ENCODE data around the gene PTPN18.
"Not testable (repeated sequence)": the region's sequence is repeated elsewhere in the genome, so short reads cannot be mapped to it uniquely, and the experiment has no call there.

Gene PTPN18

GRCh38 chr2:130391872-130392670 lies 36.2 kb downstream of the PTPN18 start:
- in situ Hi-C loops (cut with MboI; ENCODE audit: low pct_unique_long_range_greater_than_20kb, low sequenced_read_pairs): no loop called here
- no peak for DNase-seq

DNA sequence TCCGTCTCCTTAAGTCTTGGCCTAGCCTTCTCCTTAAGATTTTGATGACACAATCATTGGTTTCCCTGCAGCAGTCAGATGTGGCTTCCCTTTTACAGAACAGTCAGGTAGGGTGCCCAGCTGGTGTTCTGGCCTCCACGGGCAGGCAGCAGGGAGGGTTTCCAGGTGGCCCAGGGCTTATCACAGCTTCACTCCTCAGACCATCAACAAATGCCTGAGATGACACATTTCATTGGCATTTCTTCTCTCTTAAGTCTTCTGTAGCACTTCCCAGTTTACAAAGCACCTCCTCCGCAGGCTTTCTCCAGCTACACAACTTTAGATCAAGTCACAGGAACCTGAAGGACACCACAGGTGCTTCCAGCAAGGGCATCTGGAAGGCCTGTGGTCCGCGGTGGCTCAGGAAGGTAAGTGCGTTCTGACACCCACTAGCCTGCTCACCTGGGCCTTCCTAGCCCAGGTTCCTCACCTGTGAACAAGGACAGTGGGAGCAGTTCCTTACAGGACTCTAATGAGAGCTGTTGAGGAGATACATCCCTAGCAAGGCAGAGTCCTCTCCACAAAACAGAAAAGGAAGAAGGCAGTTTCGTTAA lies 37.6 kb downstream of the PTPN18 start:
- in situ Hi-C loops (cut with MboI; ENCODE audit: low pct_unique_long_range_greater_than_20kb, low sequenced_read_pairs): no loop called here
- no peak for DNase-seq

DNA sequence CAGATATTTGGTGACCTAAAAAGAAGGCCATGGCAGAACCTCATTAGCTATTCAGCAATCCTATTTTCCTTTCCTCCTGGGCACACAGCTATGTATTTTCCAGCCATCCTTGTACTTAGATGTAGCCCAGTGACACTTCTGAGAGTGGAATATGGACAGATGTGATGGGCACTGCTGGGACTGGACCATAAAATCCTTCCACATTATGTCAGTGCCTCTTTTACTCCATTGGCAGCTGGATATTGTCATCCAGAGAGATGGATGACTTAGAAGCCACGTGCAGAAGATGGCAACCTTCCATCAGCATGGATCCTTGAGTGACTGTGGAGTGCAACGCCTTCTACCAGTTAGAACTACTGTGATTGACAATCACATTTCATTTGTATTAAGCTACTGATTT lies 50.4 kb downstream of the PTPN18 start:
- DNase-seq; in situ Hi-C loops (cut with MboI; ENCODE audit: low pct_unique_long_range_greater_than_20kb, low sequenced_read_pairs): not testable (repeated sequence)

DNA sequence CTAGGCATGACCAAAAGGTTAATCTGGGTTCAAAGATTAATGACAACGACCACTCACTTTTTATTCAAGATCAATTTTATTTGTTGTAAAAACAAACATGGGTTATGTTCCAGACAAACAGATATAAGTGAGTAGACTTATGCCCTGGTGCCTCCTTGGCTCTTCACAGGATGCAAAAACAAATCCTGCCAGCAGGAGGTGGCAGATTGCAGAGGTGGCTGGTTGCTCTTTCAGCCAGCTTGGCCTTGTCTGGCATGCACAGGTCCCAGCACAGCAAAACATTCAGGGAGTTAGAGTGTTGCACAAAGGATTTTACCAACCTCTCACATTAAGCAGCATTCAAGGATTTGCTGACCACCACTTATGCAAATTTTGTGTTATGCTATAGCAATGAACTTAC lies 60.8 kb downstream of the PTPN18 start:
- DNase-seq; in situ Hi-C loops (cut with MboI; ENCODE audit: low pct_unique_long_range_greater_than_20kb, low sequenced_read_pairs): not testable (repeated sequence)

GRCh38 chr2:130418845-130419244 lies 63.0 kb downstream of the PTPN18 start:
- in situ Hi-C loops (cut with MboI; ENCODE audit: low pct_unique_long_range_greater_than_20kb, low sequenced_read_pairs): not testable (repeated sequence)

More at GRCh38 chr2:130418845-130419244, 63.0 kb downstream of the PTPN18 start:
- DNase-seq: not testable (repeated sequence)

Data from KBM-7 (cell line).